Spinal cord (tissue), 10 donors: ENCODE data around the gene ERFL. TPM values are rescaled to one million over a fixed set of nuclear protein-coding genes. Genes with fewer than 3 reads are reported as not detected.

ENCODE experiments used
- DNase-seq, 6 donors: peaks; one replicate each; pipeline versions ENCODE4 v3.0.0 to v3.0.0-alpha.2; 2013 to 2015; ENCODE audit warnings: low spot score in 6 of 6, low read depth in 4 of 6
- H3K27ac ChIP-seq: one replicate; pipeline ENCODE4 v1.5.1; 2013; ENCODE audit warnings: low read depth, low read length, control low read depth
- H3K27me3 ChIP-seq: one replicate; pipeline ENCODE4 v1.6.1; 2013; ENCODE audit warnings: low read length; ENCODE audit not compliant: control insufficient read depth, insufficient read depth
- H3K36me3 ChIP-seq: one replicate; pipeline ENCODE4 v1.6.1; 2013; ENCODE audit warnings: low read length; ENCODE audit not compliant: control insufficient read depth, insufficient read depth
- H3K4me1 ChIP-seq: one replicate; pipeline ENCODE4 v1.6.1; 2013; ENCODE audit warnings: low read length; ENCODE audit not compliant: control insufficient read depth, insufficient read depth
- H3K4me3 ChIP-seq: one replicate; pipeline ENCODE4 v1.5.1; 2013; ENCODE audit warnings: low read depth, low read length, control low read depth
- H3K9me3 ChIP-seq: one replicate; pipeline ENCODE4 v1.6.1; 2013; ENCODE audit warnings: low read length; ENCODE audit not compliant: control insufficient read depth, insufficient read depth
- WGBS: methylation state at CpG from one replicate; pipeline ENCODE4 v1.1.5; 2013; ENCODE audit warnings: missing lambda C conversion rate; ENCODE audit not compliant: insufficient coverage; 5-methylcytosine and 5-hydroxymethylcytosine counted together
- polyA plus RNA-seq, 2 donors: library from polyadenylated mRNA; unstranded; fragments of 120-200 nt; gene quantifications; one replicate each; pipeline ENCODE4 v1.2.1, GENCODE V29; 2013; ENCODE audit not compliant: insufficient read length in 2 of 2
- total RNA-seq, 2 donors: library from RNA; depleted of rRNA in 1 of 2; stranded (reverse); fragments of 120-200 nt in 1 of 2; fragments of >200 nt in 1 of 2; gene quantifications; one replicate each; pipeline versions ENCODE4 v1.2.3 to v1.2.4, GENCODE V29; 2013 to 2014
- donor health status: healthy.

Gene ERFL
- total and polyA plus RNA-seq, 4 donors: 0.11 to 1.3 (median 0.78) TPM; not detected in 1

- no peaks in the 10 kb centered on the region for H3K27me3 ChIP-seq
- H3K9me3 ChIP-seq: no peaks in the 10 kb centered on the region
- H3K36me3 ChIP-seq: peaks cover 88% of the 10 kb centered on the region
- H3K4me3 ChIP-seq: no peak overlapping the region
- no peak overlapping the region for H3K27ac ChIP-seq
- H3K4me1 ChIP-seq: no peaks in the 10 kb centered on the region
- no peak for DNase-seq
- 55% methylated on average over 5 of the region's 13 CpGs for WGBS
Measured at GRCh38 chr19:41869374-41869955, 58.8 kb downstream of the ERFL start.

GRCh38 chr19:41868989-41869300 is 59.3 kb downstream of the ERFL start:
- no peak for DNase-seq
- Histone ChIP-seq H3K4me1 (no peaks in the 10 kb centered on the region), H3K27me3 (no peaks in the 10 kb centered on the region), H3K4me3 (no peak overlapping the region), H3K27ac (no peak overlapping the region), H3K9me3 (no peaks in the 10 kb centered on the region), H3K36me3 (peaks cover 93% of the 10 kb centered on the region)
- WGBS: 88% methylated on average over 12 of the region's 12 CpGs

GRCh38 chr19:41868120-41868988 is 59.9 kb downstream of the ERFL start:
- peaks cover 2% of the 10 kb centered on the region for H3K4me1 ChIP-seq
- H3K4me3 ChIP-seq: no peak overlapping the region
- no peaks in the 10 kb centered on the region for H3K9me3 ChIP-seq
- H3K27me3 ChIP-seq: no peaks in the 10 kb centered on the region
- WGBS: 93% methylated on average over 9 of the region's 10 CpGs
- no peak for DNase-seq
- H3K36me3 ChIP-seq: peaks cover 96% of the 10 kb centered on the region
- H3K27ac ChIP-seq: no peak overlapping the region

GRCh38 chr19:41866284-41866683 is 62.0 kb downstream of the ERFL start:
- Histone ChIP-seq H3K9me3 (no peaks in the 10 kb centered on the region), H3K4me1 (peaks cover 18% of the 10 kb centered on the region), H3K36me3 (peaks cover 98% of the 10 kb centered on the region), H3K27ac (no peak overlapping the region), H3K4me3 (no peak overlapping the region), H3K27me3 (no peaks in the 10 kb centered on the region)
- whole genome bisulfite sequencing: 96% methylated on average over 3 of the region's 3 CpGs
- DNase-seq: no peak

GRCh38 chr19:41864374-41864773 is 63.9 kb downstream of the ERFL start:
- Histone ChIP-seq H3K36me3 (peaks cover 81% of the 10 kb centered on the region), H3K4me1 (peaks cover 26% of the 10 kb centered on the region), H3K27me3 (no peaks in the 10 kb centered on the region), H3K4me3 (no peak overlapping the region), H3K27ac (no peak overlapping the region), H3K9me3 (no peaks in the 10 kb centered on the region)
- WGBS: 93% methylated on average over 3 of the region's 5 CpGs
- DNase-seq: no peak

- H3K9me3 ChIP-seq: no peaks in the 10 kb centered on the region
- DNase-seq: no peak
- peaks cover 71% of the 10 kb centered on the region for H3K36me3 ChIP-seq
- no peak overlapping the region for H3K4me3 ChIP-seq
- H3K4me1 ChIP-seq: peaks cover 26% of the 10 kb centered on the region
- no peaks in the 10 kb centered on the region for H3K27me3 ChIP-seq
- H3K27ac ChIP-seq: no peak overlapping the region
- 100% methylated on average over 4 of the region's 11 CpGs for WGBS
Measured at GRCh38 chr19:41863209-41863931, 64.9 kb downstream of the ERFL start.

- no CpG with 5 or more reads among the region's 2 CpGs for WGBS
- H3K36me3 ChIP-seq: peaks cover 62% of the 10 kb centered on the region
- peaks cover 26% of the 10 kb centered on the region for H3K4me1 ChIP-seq
- no peaks in the 10 kb centered on the region for H3K9me3 ChIP-seq
- no peaks in the 10 kb centered on the region for H3K27me3 ChIP-seq
- no peak overlapping the region for H3K4me3 ChIP-seq
- no peak overlapping the region for H3K27ac ChIP-seq
- no peak for DNase-seq
Measured at GRCh38 chr19:41862445-41862986, 65.7 kb downstream of the ERFL start.

GRCh38 chr19:41861846-41862245 is 66.4 kb downstream of the ERFL start:
- WGBS: 58% methylated on average over 3 of the region's 9 CpGs
- no peak overlapping the region for H3K27ac ChIP-seq

GRCh38 chr19:41861116-41861768 is 67.0 kb downstream of the ERFL start:
- 53% methylated on average over 6 of the region's 9 CpGs for WGBS

More at GRCh38 chr19:41861846-41862245, 66.4 kb downstream of the ERFL start:
- H3K9me3 ChIP-seq: no peaks in the 10 kb centered on the region
- peaks cover 55% of the 10 kb centered on the region for H3K36me3 ChIP-seq
- H3K4me3 ChIP-seq: no peak overlapping the region
- H3K4me1 ChIP-seq: peaks cover 26% of the 10 kb centered on the region
- no peak for DNase-seq
- no peaks in the 10 kb centered on the region for H3K27me3 ChIP-seq

More at GRCh38 chr19:41861116-41861768, 67.0 kb downstream of the ERFL start:
- Histone ChIP-seq H3K27me3 (no peaks in the 10 kb centered on the region), H3K27ac (peak overlapping the region; percentile 52), H3K9me3 (no peaks in the 10 kb centered on the region), H3K4me1 (peaks cover 26% of the 10 kb centered on the region), H3K4me3 (peak overlapping the region; percentile 81), H3K36me3 (peaks cover 49% of the 10 kb centered on the region)
- DNase-seq: no peak
